ENCODE measurements around the gene CENPT. TPM values are rescaled to one million over a fixed set of nuclear protein-coding genes. Genes with fewer than 3 reads are reported as not detected.

The CENPT gene
- total and polyA plus RNA-seq, 10 of the 15 experiments (the other 5 are each of a cell fraction or from before 2014, with no cell fraction given), result 1.1 to 45.7 (median 24.5) TPM

GRCh38 chr16:67786491-67786890, 61.0 kb downstream of the CENPT start (continued):
- no peak for TF ChIP-seq RELB (IDR thresholded peaks at IDR 0.05; ENCODE audit: low read depth)
- TF ChIP-seq ZNF217 (IDR thresholded peaks at IDR 0.05), result peak; percentile 93
- peak; percentile 51 for TF ChIP-seq IKZF1 (conservative IDR thresholded peaks at IDR 0.05)
- no peak for TF ChIP-seq HDAC2 (IDR thresholded peaks at IDR 0.05)
- TF ChIP-seq RUNX3 (IDR thresholded peaks at IDR 0.05; ENCODE audit: low read length), result peak; percentile 82
- TF ChIP-seq TCF12 (IDR thresholded peaks at IDR 0.05; ENCODE audit: low read depth, low read length), result no peak
- TF ChIP-seq SKIL (IDR thresholded peaks at IDR 0.05; ENCODE audit: low read depth, poor library complexity, severe bottlenecking), result peak; percentile 20
- TF ChIP-seq CHD4 (IDR thresholded peaks at IDR 0.05), result 0 out of 2 replicates have a peak, but pooled peaks have one; percentile 44
- TF ChIP-seq ESRRA (IDR thresholded peaks at IDR 0.05; ENCODE audit: low read length), result no peak
- TF ChIP-seq BCL11A (IDR thresholded peaks at IDR 0.05; ENCODE audit: low read depth, low read length), result peak; percentile 57; the same call in 1 of the 2 replicates
- TF ChIP-seq CHD1 (IDR thresholded peaks at IDR 0.05; ENCODE audit: low read depth, low read length), result no peak
- no peak for TF ChIP-seq CEBPB (IDR thresholded peaks at IDR 0.05; ENCODE audit: borderline replicate concordance in 1 of 2, low read depth in 2 of 2, low read length in 2 of 2)
- TF ChIP-seq POLR2AphosphoS2 (IDR thresholded peaks at IDR 0.05; ENCODE audit: low read depth, low read length), result no peak
- TF ChIP-seq ETV6 (conservative IDR thresholded peaks at IDR 0.05 in 1 of 2, IDR thresholded peaks at IDR 0.05 in 1 of 2; ENCODE audit: borderline replicate concordance in 1 of 2, low read depth in 1 of 2), result 0 out of 4 replicates have a peak, but pooled peaks of 1 of the 2 experiments have one; percentile 28
- no peak for TF ChIP-seq IRF3 (IDR thresholded peaks at IDR 0.05)
- TF ChIP-seq SIX5 (IDR thresholded peaks at IDR 0.05; ENCODE audit: low read depth, low read length, severe bottlenecking), result no peak
- TF ChIP-seq, protein P1, sequence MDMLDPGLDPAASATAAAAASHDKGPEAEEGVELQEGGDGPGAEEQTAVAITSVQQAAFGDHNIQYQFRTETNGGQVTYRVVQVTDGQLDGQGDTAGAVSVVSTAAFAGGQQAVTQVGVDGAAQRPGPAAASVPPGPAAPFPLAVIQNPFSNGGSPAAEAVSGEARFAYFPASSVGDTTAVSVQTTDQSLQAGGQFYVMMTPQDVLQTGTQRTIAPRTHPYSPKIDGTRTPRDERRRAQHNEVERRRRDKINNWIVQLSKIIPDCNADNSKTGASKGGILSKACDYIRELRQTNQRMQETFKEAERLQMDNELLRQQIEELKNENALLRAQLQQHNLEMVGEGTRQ (IDR thresholded peaks at IDR 0.05; ENCODE audit: borderline replicate concordance, low read depth, low read length), result no peak
- peak; percentile 87 for TF ChIP-seq MTA2 (IDR thresholded peaks at IDR 0.05; ENCODE audit: low read depth)
- no peak for TF ChIP-seq MXI1 (IDR thresholded peaks at IDR 0.05; ENCODE audit: low read depth, low read length)
- peak; percentile 53; the same call in 1 of the 2 replicates for TF ChIP-seq DPF2 (IDR thresholded peaks at IDR 0.05)
- TF ChIP-seq FOXK2 (IDR thresholded peaks at IDR 0.05), result no peak
- TF ChIP-seq SMARCA5 (IDR thresholded peaks at IDR 0.05), result peak; percentile 54; the same call in 1 of the 2 replicates
- TF ChIP-seq MEF2B (IDR thresholded peaks at IDR 0.05; ENCODE audit: partially characterized antibody, poor library complexity, severe bottlenecking), result peak; percentile 75
- TF ChIP-seq JUND (IDR thresholded peaks at IDR 0.05; ENCODE audit: low read depth, low read length), result no peak
- TF ChIP-seq ZBED1 (IDR thresholded peaks at IDR 0.05; ENCODE audit: borderline replicate concordance), result no peak

All from GM12878 (cell line).